PC-9 (cell line): ENCODE results near the gene TOP1.

Experiments
- CTCF ChIP-seq: fragments of 200-600 bp; sonication (generic); conservative IDR thresholded peaks from 2 replicates; pipeline ENCODE4 v1.6.1; 2017; ENCODE audit warnings: mixed run types, antibody characterized with exemption, mild to moderate bottlenecking, moderate library complexity
- EZH2 ChIP-seq: fragments of 200-600 bp; sonication (generic); IDR thresholded peaks from 2 replicates; pipeline ENCODE4 v1.8.0; 2017; ENCODE audit warnings: antibody characterized with exemption, low read depth

- TF ChIP-seq EZH2 (no peak), CTCF (no peak)
Measured at GRCh38 chr20:41049451-41049850, 20.8 kb downstream of the TOP1 start.
